B cell (primary cell): ENCODE data around the gene SEC61A1. TPM values are rescaled to one million over a fixed set of nuclear protein-coding genes. Genes with fewer than 3 reads are reported as not detected.

Experiments
- ATAC-seq: fragments of 200-7000 bp; cut with Tn5 transposase; one replicate; pipeline ENCODE4 v1.10.0; 2021; ENCODE audit warnings: low read depth, mild to moderate bottlenecking, moderate number of reproducible peaks, moderate library complexity
- CTCF ChIA-PET: fragments of 350-600 bp; sonication (Branson Sonifier 250); formaldehyde crosslinking; loops from one replicate; lab custom pipeline; 2021; ENCODE audit warnings: antibody characterized with exemption, inconsistent platforms; lab: Charles Lee
- POLR2A ChIA-PET: fragments of 350-600 bp; sonication (Branson Sonifier 250); formaldehyde crosslinking; loops from one replicate; lab custom pipeline; 2021; ENCODE audit warnings: antibody characterized with exemption; lab: Charles Lee
- DNase-seq: peaks from one replicate; pipeline ENCODE4 v3.0.0; 2013
- H2AFZ ChIP-seq: 2 replicates; pipeline ENCODE4 v1.6.1; 2012; ENCODE audit warnings: mild to moderate bottlenecking, low read depth, low read length; ENCODE audit not compliant: insufficient read depth, poor library complexity, severe bottlenecking
- H3K27ac ChIP-seq, 2 donors: 1 replicate in 1 of 2; 2 replicates in 1 of 2; pipeline ENCODE4 v1.5.1; 2012 to 2013; ENCODE audit warnings: low read length in 2 of 2, mild to moderate bottlenecking in 2 of 2, moderate library complexity in 1 of 2
- H3K27me3 ChIP-seq, 4 experiments: fragments of 200-600 bp in 1 of 4; sonication (generic) in 1 of 4; replicated peaks in 1 of 4; 1 replicate in 2 of 4; 2 replicates in 2 of 4; pipeline versions ENCODE4 v1.6.1 to v1.7.0; 2013 to 2016; ENCODE audit warnings: low read length in 3 of 4, mild to moderate bottlenecking in 2 of 4, mixed read lengths in 1 of 4, moderate library complexity in 1 of 4; ENCODE audit not compliant: insufficient read depth in 4 of 4, control insufficient read depth in 3 of 4; ENCODE audit errors: control extremely low read depth in 1 of 4
- H3K36me3 ChIP-seq, 2 experiments: replicated peaks in 1 of 2; 1 replicate in 1 of 2; 2 replicates in 1 of 2; pipeline versions ENCODE4 v1.6.1 to v1.7.1; 2013; ENCODE audit warnings: low read length in 1 of 2; ENCODE audit not compliant: insufficient read depth in 2 of 2, control insufficient read depth in 1 of 2; ENCODE audit errors: control extremely low read depth in 1 of 2, extremely low read depth in 1 of 2
- H3K4me1 ChIP-seq, 2 donors: fragments of 200-600 bp in 1 of 2; sonication (generic) in 1 of 2; 1 replicate in 1 of 2; 2 replicates in 1 of 2; pipeline versions ENCODE4 v1.5.1 to v1.6.1; 2013 to 2017; ENCODE audit warnings: low read length in 2 of 2; ENCODE audit not compliant: control insufficient read depth in 2 of 2, insufficient read depth in 2 of 2
- H3K4me2 ChIP-seq: replicated peaks from 2 replicates; pipeline ENCODE3; 2012; ENCODE audit warnings: mild to moderate bottlenecking, low read depth, low read length; ENCODE audit not compliant: poor library complexity, severe bottlenecking
- H3K4me3 ChIP-seq, 5 experiments: fragments of 200-600 bp in 1 of 5; sonication (generic) in 1 of 5; 1 replicate in 3 of 5; 2 replicates in 2 of 5; pipeline versions ENCODE4 v1.5.1 to v1.7.0; 2011 to 2016; ENCODE audit warnings: low read length in 4 of 5, mild to moderate bottlenecking in 4 of 5, low read depth in 2 of 5, control low read depth in 1 of 5, moderate library complexity in 1 of 5; ENCODE audit not compliant: insufficient read depth in 1 of 5; ENCODE audit errors: control extremely low read depth in 1 of 5, extremely low read depth in 1 of 5
- H3K79me2 ChIP-seq: fragments of 200-600 bp; sonication (generic); one replicate; pipeline ENCODE4 v1.6.0; 2016; ENCODE audit warnings: low read length; ENCODE audit not compliant: control insufficient read depth, insufficient read depth
- H3K9ac ChIP-seq: fragments of 200-600 bp; sonication (generic); 2 replicates; pipeline ENCODE4 v1.6.1; 2017; ENCODE audit warnings: mild to moderate bottlenecking, low read length, moderate library complexity
- H3K9me3 ChIP-seq, 3 donors: one replicate each; pipeline versions ENCODE4 v1.6.1 to v1.7.1; 2013; ENCODE audit warnings: low read length in 2 of 3; ENCODE audit not compliant: control insufficient read depth in 2 of 3, insufficient read depth in 1 of 3; ENCODE audit errors: control extremely low read depth in 1 of 3
- H4K20me1 ChIP-seq: 2 replicates; pipeline ENCODE4 v1.6.0; 2012; ENCODE audit warnings: mild to moderate bottlenecking, low read length; ENCODE audit not compliant: insufficient read depth, control insufficient read depth, poor library complexity, severe bottlenecking
- H3K27ac Mint-ChIP-seq: one replicate; pipeline ENCODE4 v1.8.0; 2021; ENCODE audit warnings: mixed read lengths
- H3K27me3 Mint-ChIP-seq: one replicate; pipeline ENCODE4 v1.8.0; 2021; ENCODE audit warnings: mixed read lengths
- H3K4me1 Mint-ChIP-seq: one replicate; pipeline ENCODE4 v1.8.0; 2021; ENCODE audit warnings: mixed read lengths
- H3K4me3 Mint-ChIP-seq: one replicate; pipeline ENCODE4 v1.8.0; 2021; ENCODE audit warnings: mixed read lengths
- H3K9me3 Mint-ChIP-seq: one replicate; pipeline ENCODE4 v1.8.0; 2022; ENCODE audit warnings: mixed read lengths; ENCODE audit not compliant: insufficient read depth
- CTCF ChIP-seq: fragments of 200-600 bp; IDR thresholded peaks from one replicate; pipeline ENCODE4 v1.8.0; 2022; ENCODE audit warnings: antibody characterized with exemption, mild to moderate bottlenecking
- EZH2 ChIP-seq: IDR thresholded peaks from 2 replicates; pipeline ENCODE4 v1.6.1; 2012; ENCODE audit warnings: borderline replicate concordance, low read depth, mild to moderate bottlenecking, moderate library complexity, low read length; ENCODE audit not compliant: insufficient read depth, poor library complexity, severe bottlenecking
- WGBS: methylation state at CpG from one replicate; pipeline ENCODE4 v1.1.5; 2013; ENCODE audit warnings: missing lambda C conversion rate; ENCODE audit not compliant: insufficient coverage; 5-methylcytosine and 5-hydroxymethylcytosine counted together
- intact Hi-C: fragments of 100-400 bp; cut with micrococcal nuclease; formaldehyde crosslinking; loops from one replicate; pipeline ENCODE4 v1.10.0; 2022
- polyA plus RNA-seq: library from polyadenylated mRNA; depleted of rRNA; stranded (reverse); fragments of >200 nt; gene quantifications from 2 replicates; pipeline ENCODE4 v1.2.3, GENCODE V29; 2012
- total RNA-seq, 2 donors: library from RNA; stranded (reverse); fragments of 120-200 nt in 1 of 2; gene quantifications; 1 replicate in 1 of 2; 2 replicates in 1 of 2; pipeline versions ENCODE4 v1.2.3 to v1.2.4, GENCODE V29; 2013 to 2022

The SEC61A1 gene
- total and polyA plus RNA-seq, 2 donors (not counting 1 experiment from before 2014, with no cell fraction given): 48.4 to 79.4 TPM

GRCh38 chr3:128009952-128010846 is 42.0 kb upstream of the SEC61A1 start:
- H3K9me3 Mint-ChIP-seq: no peaks in the 10 kb centered on the region
- H3K4me3 Mint-ChIP-seq: no peak overlapping the region
- no peak overlapping the region for H3K4me3 ChIP-seq
- H3K27me3 Mint-ChIP-seq: peaks cover 11% of the 10 kb centered on the region
- POLR2A ChIA-PET: no interaction called here
- H2AFZ ChIP-seq: no peak overlapping the region
- H3K27ac Mint-ChIP-seq: no peak overlapping the region
- H3K9ac ChIP-seq: no peak overlapping the region
- intact Hi-C loops: no loop called here
- H3K27ac ChIP-seq: no peak overlapping the region
- H3K36me3 ChIP-seq: no peaks in the 10 kb centered on the region
- H3K4me2 ChIP-seq: no peak overlapping the region
- ATAC-seq: no peak
- H3K79me2 ChIP-seq: no peaks in the 10 kb centered on the region
- no peaks in the 10 kb centered on the region for H3K4me1 ChIP-seq
- no peaks in the 10 kb centered on the region for H3K27me3 ChIP-seq
- CTCF ChIA-PET: no interaction called here
- no peaks in the 10 kb centered on the region for H4K20me1 ChIP-seq
- TF ChIP-seq EZH2 (no peak), CTCF (no peak)
- no peaks in the 10 kb centered on the region for H3K4me1 Mint-ChIP-seq
- peaks cover 0 to 4% (median 0%) of the 10 kb centered on the region in 3 donors for H3K9me3 ChIP-seq
- no peak for DNase-seq
- no CpG with 5 or more reads among the region's 12 CpGs for WGBS

GRCh38 chr3:128011140-128011539 is 41.1 kb upstream of the SEC61A1 start:
- Histone ChIP-seq H4K20me1 (no peaks in the 10 kb centered on the region), H3K4me2 (no peak overlapping the region), H3K9ac (no peak overlapping the region), H3K4me3 (no peak overlapping the region), H3K27me3 (no peaks in the 10 kb centered on the region), H3K79me2 (no peaks in the 10 kb centered on the region), H3K36me3 (no peaks in the 10 kb centered on the region), H3K27ac (no peak overlapping the region), H3K4me1 (no peaks in the 10 kb centered on the region), H3K9me3 (peaks cover 0 to 4% (median 0%) of the 10 kb centered on the region in 3 donors), H2AFZ (peak overlapping the region; percentile 42)
- H3K4me1 Mint-ChIP-seq: no peaks in the 10 kb centered on the region
- H3K27ac Mint-ChIP-seq: no peak overlapping the region
- intact Hi-C loops: no loop called here
- POLR2A ChIA-PET: no interaction called here
- DNase-seq: no peak
- H3K4me3 Mint-ChIP-seq: no peak overlapping the region
- TF ChIP-seq EZH2: no peak
- TF ChIP-seq CTCF: no peak
- no peak for ATAC-seq
- peaks cover 11% of the 10 kb centered on the region for H3K27me3 Mint-ChIP-seq
- CTCF ChIA-PET: no interaction called here
- 16% methylated on average over 12 of the region's 12 CpGs for WGBS
- H3K9me3 Mint-ChIP-seq: no peaks in the 10 kb centered on the region
